Left renal pelvis (tissue), 4 donors: ENCODE results near the gene SCARF2. TPM values are rescaled to one million over a fixed set of nuclear protein-coding genes. Genes with fewer than 3 reads are reported as not detected.
"Not testable (repeated sequence)": the region's sequence is repeated elsewhere in the genome, so short reads cannot be mapped to it uniquely, and the experiment has no call there.

Experiments
- DNase-seq, 4 donors: peaks; one replicate each; pipeline ENCODE4 v3.0.0-alpha.2; 2013; ENCODE audit warnings: low read depth in 4 of 4, low spot score in 3 of 4
- polyA plus RNA-seq, 4 donors: library from polyadenylated mRNA; unstranded; fragments of 120-200 nt; gene quantifications; one replicate each; pipeline ENCODE4 v1.2.1, GENCODE V29; 2013; ENCODE audit not compliant: insufficient read length in 4 of 4

SCARF2 gene, protein sequence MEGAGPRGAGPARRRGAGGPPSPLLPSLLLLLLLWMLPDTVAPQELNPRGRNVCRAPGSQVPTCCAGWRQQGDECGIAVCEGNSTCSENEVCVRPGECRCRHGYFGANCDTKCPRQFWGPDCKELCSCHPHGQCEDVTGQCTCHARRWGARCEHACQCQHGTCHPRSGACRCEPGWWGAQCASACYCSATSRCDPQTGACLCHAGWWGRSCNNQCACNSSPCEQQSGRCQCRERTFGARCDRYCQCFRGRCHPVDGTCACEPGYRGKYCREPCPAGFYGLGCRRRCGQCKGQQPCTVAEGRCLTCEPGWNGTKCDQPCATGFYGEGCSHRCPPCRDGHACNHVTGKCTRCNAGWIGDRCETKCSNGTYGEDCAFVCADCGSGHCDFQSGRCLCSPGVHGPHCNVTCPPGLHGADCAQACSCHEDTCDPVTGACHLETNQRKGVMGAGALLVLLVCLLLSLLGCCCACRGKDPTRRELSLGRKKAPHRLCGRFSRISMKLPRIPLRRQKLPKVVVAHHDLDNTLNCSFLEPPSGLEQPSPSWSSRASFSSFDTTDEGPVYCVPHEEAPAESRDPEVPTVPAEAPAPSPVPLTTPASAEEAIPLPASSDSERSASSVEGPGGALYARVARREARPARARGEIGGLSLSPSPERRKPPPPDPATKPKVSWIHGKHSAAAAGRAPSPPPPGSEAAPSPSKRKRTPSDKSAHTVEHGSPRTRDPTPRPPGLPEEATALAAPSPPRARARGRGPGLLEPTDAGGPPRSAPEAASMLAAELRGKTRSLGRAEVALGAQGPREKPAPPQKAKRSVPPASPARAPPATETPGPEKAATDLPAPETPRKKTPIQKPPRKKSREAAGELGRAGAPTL
- 10 to 100 TPM; 15.6 to 39.7 (median 22.4) TPM for polyA plus RNA-seq

DNA sequence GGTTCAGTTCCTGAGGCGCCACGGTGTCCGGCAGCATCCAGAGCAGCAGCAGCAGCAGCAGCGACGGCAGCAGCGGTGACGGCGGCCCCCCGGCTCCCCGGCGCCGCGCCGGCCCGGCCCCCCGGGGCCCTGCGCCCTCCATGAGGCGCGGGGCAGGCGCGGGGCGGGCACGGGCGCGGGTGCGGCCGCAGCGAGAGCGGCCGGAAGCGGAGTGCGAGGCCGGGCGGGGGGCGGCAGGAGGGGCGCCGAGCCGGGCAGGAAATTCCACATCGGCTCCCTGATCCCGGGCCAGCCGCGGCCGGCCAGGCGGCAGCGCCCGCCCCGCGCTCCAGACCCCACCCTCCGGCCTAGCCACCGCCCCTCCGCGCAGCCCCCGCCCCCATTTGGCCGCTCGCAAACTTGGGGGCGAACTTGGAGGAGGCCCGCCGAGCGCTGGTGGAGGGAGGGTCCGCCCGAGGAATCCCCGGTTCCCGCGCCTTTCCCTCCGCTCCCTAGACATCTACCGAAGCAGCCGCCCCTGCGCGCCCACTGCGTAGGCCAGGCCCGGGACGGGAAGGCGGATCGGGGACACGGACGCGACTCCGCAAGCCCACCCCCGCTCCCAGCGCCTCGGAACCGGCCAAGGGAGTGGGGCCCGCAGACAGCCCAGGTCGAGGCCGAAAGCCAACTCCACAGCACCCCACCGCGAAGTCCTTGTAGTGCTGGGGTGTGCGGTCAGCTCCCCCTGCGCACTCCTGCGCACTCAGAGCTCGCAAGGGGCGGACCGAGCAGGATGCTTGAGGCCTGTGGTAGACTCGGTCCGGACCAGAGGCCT is at the start of gene SCARF2:
SCARF2 (minus strand) TSS at position 213 of the 814 bp plus-strand sequence; CDS start at position 142, 71 bp downstream.
- DNase-seq = no peak

DNA sequence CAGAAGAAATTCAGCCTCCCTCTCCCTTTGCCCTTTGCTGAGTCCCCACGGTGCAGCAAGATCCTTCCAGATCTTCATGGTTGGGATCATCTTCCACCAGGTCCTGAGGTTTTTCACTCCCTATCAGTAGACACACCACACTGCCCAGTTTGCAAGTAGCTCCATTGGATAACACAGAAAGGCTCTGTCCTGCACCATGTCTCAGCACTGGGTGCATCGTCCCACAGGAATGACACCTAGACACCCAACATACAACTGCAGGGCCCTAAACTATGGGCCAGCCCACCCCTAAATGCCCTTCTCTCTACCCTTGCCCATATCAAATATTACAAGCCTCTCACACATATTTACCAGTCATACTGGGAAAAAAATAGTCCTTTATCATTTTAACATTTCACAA is 48.6 kb upstream of the SCARF2 start:
- no peak for DNase-seq

DNA sequence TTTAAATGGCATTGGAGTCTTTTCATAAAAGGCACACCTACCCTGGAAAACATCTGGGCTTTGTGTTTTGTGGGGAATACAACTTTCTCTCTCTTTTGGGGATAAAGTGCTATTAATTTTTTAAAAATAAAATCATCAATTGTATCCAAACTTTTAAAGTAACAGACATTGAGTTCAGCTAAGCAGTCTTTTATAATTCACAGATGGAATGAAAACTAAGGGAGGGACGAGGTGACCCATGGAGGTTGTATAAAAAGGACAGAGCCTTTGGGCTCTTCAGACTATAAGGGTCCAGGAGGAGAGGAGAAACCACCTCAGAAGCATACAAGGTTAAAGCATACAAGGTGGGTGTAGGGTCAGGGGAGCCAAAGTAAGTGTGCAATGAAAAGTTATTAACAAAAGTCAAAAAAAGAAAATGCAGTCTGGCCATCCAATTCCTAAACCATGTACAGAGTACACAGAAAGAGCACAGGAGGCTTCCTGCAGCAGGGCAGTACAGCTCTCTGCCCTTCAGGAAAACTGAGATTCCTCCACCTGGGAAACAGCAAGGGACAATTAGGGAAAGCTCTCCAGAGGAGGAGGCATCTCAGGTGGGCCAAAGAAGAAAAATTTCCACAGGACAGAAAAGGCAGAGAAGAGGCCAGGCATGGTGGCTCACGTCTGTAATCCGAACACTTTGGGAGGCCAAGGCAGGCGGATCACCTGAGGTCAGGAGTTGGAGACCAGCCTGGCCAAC is 47.5 kb upstream of the SCARF2 start:
- DNase-seq = no peak

DNA sequence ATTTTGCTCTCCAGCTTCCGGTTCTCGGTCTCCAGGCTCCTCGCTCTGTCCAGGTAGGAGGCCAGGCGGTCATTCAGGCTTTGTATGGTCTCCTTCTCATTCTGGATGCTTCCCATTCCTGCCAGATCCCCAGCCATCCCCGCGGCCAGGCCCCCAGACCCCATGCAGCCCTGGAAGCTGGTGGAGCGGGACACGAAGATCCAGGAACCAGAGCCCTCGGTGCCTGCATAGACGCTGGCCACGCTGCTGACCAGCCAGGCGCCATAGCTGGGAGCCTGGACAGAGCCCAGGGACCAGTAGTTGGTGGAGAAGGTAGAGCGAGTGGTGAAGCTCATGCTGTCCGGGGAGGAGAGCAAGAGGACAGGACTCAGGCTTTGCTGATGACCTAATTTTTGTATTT is 46.1 kb upstream of the SCARF2 start:
- DNase-seq = no peak

DNA sequence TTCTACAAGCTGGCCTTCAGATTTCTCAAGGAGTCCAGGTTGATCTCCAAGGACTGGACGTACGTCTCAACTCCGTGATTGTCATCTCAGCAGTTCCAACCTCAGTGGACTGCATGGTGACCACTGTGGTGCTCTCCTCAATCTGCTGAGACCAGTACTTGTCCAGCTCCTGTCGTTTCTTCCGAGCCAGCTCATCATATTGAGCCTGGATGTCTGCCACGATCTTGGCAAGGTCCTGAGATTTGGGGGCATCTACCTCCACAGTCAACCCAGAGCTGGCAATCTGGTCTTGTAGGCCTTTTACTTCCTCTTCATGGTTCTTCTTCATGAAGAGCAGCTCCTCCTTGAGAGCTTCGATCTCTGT is 45.5 kb upstream of the SCARF2 start:
- DNase-seq = not testable (repeated sequence)

DNA sequence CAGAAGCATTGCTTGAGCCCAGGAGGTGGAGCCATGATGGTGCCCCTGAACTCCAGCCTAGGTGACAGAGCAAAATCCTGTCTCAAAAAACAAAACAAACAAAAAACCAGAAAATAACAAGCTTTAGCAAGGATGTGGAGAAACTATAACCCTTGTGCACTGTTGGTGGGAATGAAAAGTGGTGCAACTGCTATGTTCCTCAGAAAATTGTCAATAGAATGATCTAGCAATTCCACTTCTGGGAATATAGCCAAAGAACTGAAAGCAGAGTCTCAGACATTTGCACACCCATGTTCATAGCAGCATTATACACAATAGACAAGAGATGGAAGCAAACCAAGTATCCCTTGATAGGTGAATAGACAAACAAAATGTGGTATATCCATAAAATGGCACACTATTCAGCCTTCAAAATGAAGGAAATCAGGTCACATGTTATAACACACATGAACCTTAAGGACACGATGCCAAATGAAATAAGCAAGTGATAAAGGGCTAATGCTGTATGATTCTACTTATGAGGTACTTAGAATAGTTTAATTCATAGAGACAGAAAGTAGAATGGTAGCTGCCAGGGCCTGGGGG is 42.1 kb upstream of the SCARF2 start:
- DNase-seq = no peak

DNA sequence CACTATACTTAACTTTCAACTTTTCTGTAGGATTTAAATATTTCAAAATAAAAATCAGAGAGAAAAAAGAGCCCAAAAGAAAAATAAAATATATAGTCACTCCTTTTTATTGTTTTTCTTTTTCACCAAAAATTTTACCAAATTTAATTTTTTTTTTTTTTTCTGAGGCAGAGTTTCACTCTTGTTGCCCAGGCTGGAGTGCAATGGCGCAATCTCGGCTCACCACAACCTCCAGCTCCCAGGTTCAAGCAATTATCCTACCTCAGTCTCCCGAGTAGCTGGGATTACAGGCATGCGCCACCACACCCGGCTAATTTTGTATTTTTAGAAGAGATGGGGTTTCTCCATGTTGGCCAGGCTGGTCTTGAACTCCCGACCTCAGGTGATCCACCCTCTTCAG is 40.4 kb upstream of the SCARF2 start:
- DNase-seq = not testable (repeated sequence)

DNA sequence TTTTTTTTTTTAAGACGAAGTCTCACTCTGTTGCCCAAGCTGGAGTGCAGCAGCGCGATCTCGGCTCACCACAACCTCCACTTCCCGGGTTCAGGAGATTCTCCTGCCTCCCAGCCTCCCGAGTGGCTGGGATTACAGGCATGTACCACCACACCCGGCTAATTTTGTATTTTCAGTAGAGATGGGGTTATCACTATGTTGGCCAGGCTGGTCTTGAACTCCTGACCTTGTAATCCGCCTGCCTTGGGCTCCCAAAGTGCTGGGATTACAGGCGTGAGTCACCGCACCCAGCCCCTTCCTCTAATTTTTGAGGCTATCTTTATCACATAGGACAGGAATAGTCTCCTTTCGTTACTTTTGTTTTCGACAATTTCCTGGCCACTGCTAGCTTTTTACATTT is 37.9 kb upstream of the SCARF2 start:
- DNase-seq = not testable (repeated sequence)

DNA sequence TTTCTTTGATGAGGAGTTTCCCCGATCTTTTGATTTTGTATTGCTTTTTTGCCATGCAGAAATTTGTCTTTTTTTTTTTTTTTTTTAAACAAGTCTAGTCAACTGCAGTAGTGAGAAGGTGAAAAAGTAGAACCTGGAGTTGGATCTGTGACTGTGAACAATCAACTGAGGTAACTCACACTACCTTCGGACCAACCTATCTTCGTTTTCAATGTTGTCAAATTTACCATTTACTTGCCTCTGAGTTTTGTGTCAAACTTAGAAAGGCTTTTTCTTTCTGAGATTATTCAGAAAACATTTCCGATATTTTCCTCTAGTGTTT is 37.5 kb upstream of the SCARF2 start:
- DNase-seq = no peak

DNA sequence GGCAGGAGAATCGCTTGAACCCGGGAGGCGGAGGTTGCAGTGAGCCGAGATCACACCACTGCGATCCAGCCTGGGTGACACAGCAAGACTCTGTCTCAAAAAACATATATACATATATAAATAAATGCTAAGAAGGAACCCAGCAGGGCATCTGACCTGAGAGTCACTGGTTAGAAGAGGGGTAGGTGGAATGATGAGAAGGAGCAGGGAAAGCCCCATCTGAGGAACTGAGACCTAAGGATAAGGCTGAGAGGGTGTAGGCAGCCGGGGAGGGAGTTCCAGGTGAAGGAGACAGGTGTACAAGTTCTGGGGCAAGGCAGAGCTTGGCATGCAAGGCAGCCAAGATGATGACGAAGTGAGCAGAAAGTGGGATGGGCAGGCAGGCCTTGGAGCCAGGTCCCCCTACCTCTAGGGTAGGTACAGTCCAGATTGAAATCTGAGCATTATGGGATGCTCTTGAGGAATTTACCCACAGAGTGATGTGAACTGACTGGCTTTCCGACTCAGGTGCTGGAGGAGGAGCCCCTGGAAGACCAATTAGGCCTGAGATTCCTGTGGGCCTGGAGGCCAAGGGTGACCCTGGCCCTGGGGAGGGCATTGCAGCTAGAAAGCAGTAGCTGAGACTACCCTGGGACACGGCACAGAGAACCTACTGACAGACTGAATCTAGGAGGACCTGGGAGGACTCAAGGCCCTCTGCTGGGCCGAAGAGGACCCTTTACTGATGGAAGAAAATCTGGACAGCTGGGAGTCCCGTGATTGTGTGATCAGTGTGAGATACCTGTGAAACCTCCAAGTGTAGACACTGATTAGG is 35.2 kb upstream of the SCARF2 start:
- no peak for DNase-seq

DNA sequence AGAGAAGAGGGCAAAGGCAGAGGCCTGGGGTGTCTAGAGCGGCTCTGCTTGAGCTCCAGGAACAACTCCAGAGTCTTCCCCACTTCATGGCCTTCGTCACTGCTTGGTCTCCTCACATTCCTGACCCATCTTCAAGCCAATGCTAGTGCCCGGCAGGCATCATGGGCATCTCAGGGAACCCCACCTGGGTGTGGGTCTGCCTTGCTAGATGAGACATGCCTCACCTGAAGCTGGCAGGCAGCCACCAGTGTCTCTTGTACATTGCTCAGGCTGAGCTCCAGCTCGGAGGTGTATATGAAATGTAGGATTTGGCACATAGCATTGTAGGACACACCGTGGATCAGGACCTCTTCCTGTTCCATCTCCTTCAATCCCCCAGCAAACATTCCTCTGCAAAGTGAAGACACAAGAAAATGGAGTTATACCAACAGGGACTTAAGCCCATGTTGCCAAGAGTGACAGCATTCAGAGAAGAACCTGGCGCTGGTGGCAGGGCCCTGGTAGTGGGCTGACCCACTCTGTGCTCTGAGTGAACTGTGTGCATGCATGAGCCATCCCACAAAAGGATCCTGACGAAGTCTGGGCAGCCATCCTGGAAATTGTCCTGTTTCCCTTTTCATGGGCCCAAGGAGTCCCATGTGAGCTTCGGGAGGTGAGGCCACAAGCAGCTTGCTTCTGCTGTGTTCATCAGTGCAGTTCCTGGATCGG is 33.7 kb upstream of the SCARF2 start:
- DNase-seq = no peak

DNA sequence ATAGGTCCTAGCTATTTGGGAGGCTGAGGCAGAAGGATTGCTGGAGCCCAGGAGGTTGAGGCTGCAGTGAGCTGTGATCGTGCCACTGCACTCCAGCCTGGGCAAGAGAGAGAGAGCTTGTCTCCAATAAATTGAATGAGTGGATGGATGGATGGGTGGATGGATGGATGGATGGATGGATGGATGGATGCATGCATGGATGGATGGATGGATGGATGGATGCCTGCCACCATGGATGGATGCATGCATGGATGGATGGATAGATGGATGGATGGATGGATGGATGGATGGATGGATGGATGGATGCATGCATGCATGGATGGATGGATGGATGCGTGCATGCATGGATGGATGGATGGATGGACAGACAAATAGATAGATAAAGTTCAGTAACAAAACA is 32.9 kb upstream of the SCARF2 start:
- DNase-seq = not testable (repeated sequence)

DNA sequence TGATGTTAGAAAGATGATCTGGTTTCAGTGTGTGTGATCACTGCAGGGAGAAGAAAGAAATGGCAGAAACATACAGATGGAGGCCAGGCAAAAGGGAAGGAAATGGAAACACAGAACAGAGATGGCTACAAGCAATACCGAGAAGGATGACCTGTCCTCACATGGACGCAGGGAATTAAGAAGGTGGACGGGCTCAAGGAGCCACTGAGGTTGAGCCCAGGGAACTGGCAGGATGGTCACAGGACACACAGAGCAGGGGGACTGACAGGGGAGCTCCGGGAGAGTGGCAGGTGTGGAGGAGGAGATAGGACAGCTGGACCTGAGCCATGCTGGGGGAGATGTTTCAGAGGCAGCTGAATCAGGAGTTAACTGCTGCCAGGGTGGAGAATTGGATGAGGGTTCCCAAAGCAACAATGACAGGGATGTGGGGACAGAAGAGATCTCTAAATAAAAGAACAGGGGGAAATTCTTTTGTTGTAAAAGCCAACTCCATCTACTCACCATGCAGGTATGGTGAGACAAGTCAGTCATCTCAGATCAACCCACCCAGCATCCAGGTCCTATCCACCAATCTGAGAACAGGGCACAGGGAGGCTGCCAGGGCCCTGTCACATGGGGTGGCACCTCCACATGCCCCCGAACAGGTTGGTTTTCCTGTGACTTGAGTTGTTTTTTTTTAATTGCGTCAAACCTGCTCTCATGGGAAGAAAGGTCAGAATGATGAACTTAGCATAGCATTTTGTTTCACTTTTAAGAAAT is 31.7 kb upstream of the SCARF2 start:
- DNase-seq = no peak

DNA sequence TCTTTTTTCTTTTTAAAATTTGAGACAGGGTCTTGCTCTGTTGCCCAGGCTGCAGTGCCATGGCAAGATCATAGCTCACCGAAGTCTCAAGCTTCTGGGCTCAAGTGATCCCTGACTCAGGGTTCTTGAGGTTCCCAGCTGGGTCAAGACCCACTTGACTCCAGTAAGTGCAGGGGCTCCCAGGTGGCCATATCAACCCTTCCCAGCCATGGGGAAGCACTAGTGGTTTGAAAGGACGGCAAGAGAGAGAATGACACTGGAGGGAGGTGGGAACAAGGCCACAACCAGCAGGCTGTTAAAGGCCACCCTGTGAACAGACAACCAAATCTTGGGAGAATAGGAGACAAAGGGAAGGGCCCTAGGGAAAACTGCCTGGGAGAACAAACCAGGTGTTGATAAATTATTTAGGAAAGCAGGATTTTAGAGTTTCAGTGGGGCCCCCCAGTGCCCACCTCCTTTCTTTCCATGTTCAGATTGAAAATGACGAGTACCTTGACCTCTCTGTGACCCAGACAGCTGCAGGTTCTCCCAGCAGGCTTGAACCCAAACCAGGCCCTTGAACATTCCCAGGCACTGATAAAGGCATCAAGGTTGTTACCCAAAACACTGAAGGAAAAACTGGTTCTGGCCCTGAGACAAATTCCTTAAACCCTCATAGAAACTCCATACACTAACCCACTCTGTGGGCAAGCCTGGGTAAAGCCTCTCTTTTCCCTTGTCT is 29.2 kb upstream of the SCARF2 start:
- no peak for DNase-seq

DNA sequence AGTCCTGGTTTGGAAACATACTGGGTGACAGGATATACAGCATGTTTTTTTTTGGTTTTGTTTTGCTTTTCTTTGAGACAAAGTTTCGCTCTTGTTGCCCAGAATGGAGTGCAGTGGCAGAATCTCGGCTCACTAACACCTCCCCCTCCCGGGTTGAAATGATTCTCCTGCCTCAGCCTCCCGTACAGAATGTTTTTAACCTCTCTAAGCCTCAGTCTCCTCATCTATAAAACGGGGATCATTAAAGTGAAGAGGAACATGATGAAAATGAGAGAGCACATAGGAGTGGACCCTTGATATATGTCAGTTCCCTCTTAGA is 28.1 kb upstream of the SCARF2 start:
- DNase-seq = no peak

DNA sequence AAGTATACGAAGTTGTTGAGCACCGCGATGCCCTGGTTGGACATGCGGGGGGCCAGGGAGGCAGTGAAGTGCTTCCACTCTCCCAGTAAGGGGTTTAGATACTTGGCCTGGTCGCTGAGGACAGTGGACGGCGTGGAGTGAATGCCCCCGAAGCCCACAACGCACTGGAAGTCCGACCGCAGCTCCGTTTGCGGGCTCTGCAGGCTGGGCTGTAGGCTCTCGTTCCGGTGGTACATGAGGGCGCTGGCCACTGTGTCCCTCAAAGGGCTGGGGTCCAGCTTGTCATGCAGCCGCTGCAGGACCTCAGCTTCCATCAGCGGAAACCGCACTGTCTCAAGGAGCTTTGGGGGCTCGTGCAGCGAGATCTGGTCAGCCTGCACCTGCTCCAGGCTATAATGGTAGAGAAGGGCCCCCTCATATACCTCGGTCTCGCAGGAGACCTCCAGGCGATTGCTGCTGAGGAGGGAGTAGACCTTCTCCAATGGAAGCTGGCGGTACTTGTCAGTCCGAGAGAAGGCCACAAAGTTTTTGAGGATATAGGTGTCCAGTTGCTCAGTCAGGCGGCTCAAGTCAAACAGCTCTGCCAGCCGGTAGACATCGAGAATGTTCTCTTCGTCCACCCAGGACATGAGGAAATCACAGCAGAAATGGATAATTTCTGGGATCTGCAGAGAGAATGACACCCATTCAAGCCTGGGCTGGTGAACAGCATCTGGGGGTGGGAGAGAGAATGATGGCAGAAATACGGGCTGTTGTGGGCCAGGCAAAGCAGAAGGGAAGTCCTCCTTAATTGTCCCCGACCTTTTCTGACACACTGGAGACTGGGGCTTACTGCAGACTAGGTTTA is 27.5 kb upstream of the SCARF2 start:
- no peak for DNase-seq
